B cell (primary cell): ENCODE measurements around the gene KLHL26.

Experiments
- CTCF ChIP-seq: fragments of 200-600 bp; IDR thresholded peaks from one replicate; pipeline ENCODE4 v1.8.0; 2022; ENCODE audit warnings: antibody characterized with exemption, mild to moderate bottlenecking
- EZH2 ChIP-seq: IDR thresholded peaks from 2 replicates; pipeline ENCODE4 v1.6.1; 2012; ENCODE audit warnings: borderline replicate concordance, low read depth, mild to moderate bottlenecking, moderate library complexity, low read length; ENCODE audit not compliant: insufficient read depth, poor library complexity, severe bottlenecking

- TF ChIP-seq CTCF (no peak), EZH2 (no peak)
Measured at GRCh38 chr19:18617562-18617961, 19.3 kb upstream of the KLHL26 start.
